ENCODE results near the gene UQCC3.
"Not testable (repeated sequence)": the region's sequence is repeated elsewhere in the genome, so short reads cannot be mapped to it uniquely, and the experiment has no call there.

UQCC3 gene

GRCh38 chr11:62671608-62672389 lies at the start of gene UQCC3, which contains the start of gene LBHD1:
TSS of gene UQCC3 (plus strand) at chr11:62671673. CDS start at chr11:62671746, 73 bp downstream.
TSS of gene LBHD1 (minus strand) at chr11:62672267. CDS start at chr11:62670031, 2,236 bp downstream.
- peak; percentile 64 for DNase-seq

- no peak for DNase-seq
These were observed 48.9 kb upstream of the UQCC3 start for GRCh38 chr11:62622476-62623089.

- no peak for DNase-seq
These were observed 43.8 kb upstream of the UQCC3 start for GRCh38 chr11:62627713-62628112.

GRCh38 chr11:62632492-62632891 lies 39.0 kb upstream of the UQCC3 start:
- no peak for DNase-seq

- no peak for DNase-seq
These were observed 27.3 kb upstream of the UQCC3 start for GRCh38 chr11:62644220-62644619.

- DNase-seq: no peak
These were observed 25.9 kb upstream of the UQCC3 start for GRCh38 chr11:62645671-62645945.

- DNase-seq: peak; percentile 93
These were observed 25.3 kb upstream of the UQCC3 start, which contains the start of gene GANAB for GRCh38 chr11:62645946-62646824. TSS of gene GANAB (minus strand) at chr11:62646613. CDS start at chr11:62646599, 14 bp downstream.

- no peak for DNase-seq
These were observed 24.5 kb upstream of the UQCC3 start for GRCh38 chr11:62646825-62647608.

- DNase-seq: no peak
These were observed 23.9 kb upstream of the UQCC3 start for GRCh38 chr11:62647609-62648005.

- DNase-seq: no peak
These were observed 23.1 kb upstream of the UQCC3 start for GRCh38 chr11:62648185-62648966.

GRCh38 chr11:62648967-62649364 lies 22.5 kb upstream of the UQCC3 start:
- no peak for DNase-seq

- DNase-seq: no peak
These were observed 22.0 kb upstream of the UQCC3 start for GRCh38 chr11:62649486-62649885.

GRCh38 chr11:62650283-62650682 lies 21.2 kb upstream of the UQCC3 start:
- not testable (repeated sequence) for DNase-seq

GRCh38 chr11:62652161-62653006 lies 19.1 kb upstream of the UQCC3 start:
- no peak for DNase-seq

GRCh38 chr11:62654297-62654696 lies 17.2 kb upstream of the UQCC3 start:
- DNase-seq: no peak

GRCh38 chr11:62656796-62657429 lies 14.6 kb upstream of the UQCC3 start:
- no peak for DNase-seq

- DNase-seq: peak; percentile 15
These were observed 6.9 kb upstream of the UQCC3 start for GRCh38 chr11:62664405-62665074.

- DNase-seq: peak; percentile 96
These were observed 6.3 kb upstream of the UQCC3 start, which contains the start of the genes C11orf98 and CSKMT for GRCh38 chr11:62665075-62665598. TSS of gene C11orf98 (minus strand) at chr11:62665210. CDS start at chr11:62665169, 41 bp downstream. TSS of gene CSKMT (plus strand) at chr11:62665312. CDS start at chr11:62665880, 568 bp downstream.

GRCh38 chr11:62665599-62666258 lies 5.7 kb upstream of the UQCC3 start:
- peak; percentile 10 for DNase-seq

Data from T1000 (cell line).